Endodermal cell (in vitro differentiated cells): Measurements from ENCODE around the gene QSOX2. TPM values are rescaled to one million over a fixed set of nuclear protein-coding genes. Genes with fewer than 3 reads are reported as not detected.

Experiments used
- DNase-seq: peaks from one replicate; pipeline ENCODE4 v3.0.0-alpha.2; 2017
- H3K27ac ChIP-seq: 2 replicates; pipeline ENCODE4 v1.5.1; 2013; ENCODE audit warnings: mild to moderate bottlenecking, low read depth, low read length, moderate library complexity
- H3K27me3 ChIP-seq: 2 replicates; pipeline ENCODE4 v1.6.1; 2013; ENCODE audit warnings: mild to moderate bottlenecking, low read length, moderate library complexity; ENCODE audit not compliant: insufficient read depth, control insufficient read depth, poor library complexity, severe bottlenecking
- H3K36me3 ChIP-seq: 2 replicates; pipeline ENCODE4 v1.7.0; 2013; ENCODE audit warnings: mild to moderate bottlenecking, low read length, moderate library complexity; ENCODE audit not compliant: control insufficient read depth, insufficient read depth
- H3K4me1 ChIP-seq: one replicate; pipeline ENCODE4 v1.7.0; 2013; ENCODE audit warnings: low read length; ENCODE audit not compliant: control insufficient read depth, insufficient read depth
- H3K4me3 ChIP-seq: 2 replicates; pipeline ENCODE4 v1.5.1; 2013; ENCODE audit warnings: mild to moderate bottlenecking, low read length, moderate library complexity
- H3K9ac ChIP-seq: 2 replicates; pipeline ENCODE4 v1.6.1; 2013; ENCODE audit warnings: mild to moderate bottlenecking, low read length, moderate library complexity; ENCODE audit not compliant: poor library complexity, severe bottlenecking; ENCODE audit errors: extremely low read depth
- H3K9me3 ChIP-seq: 2 replicates; pipeline ENCODE4 v1.6.1; 2013; ENCODE audit warnings: mild to moderate bottlenecking, low read length, moderate library complexity; ENCODE audit not compliant: control insufficient read depth
- H3K27ac Mint-ChIP-seq: 2 replicates; pipeline ENCODE4 v1.8.0; 2020; ENCODE audit warnings: mixed read lengths
- H3K27me3 Mint-ChIP-seq: 2 replicates; pipeline ENCODE4 v1.8.0; 2021; ENCODE audit warnings: mild to moderate bottlenecking, mixed read lengths; ENCODE audit not compliant: insufficient read depth
- H3K36me3 Mint-ChIP-seq: 2 replicates; pipeline ENCODE4 v1.8.0; 2020; ENCODE audit warnings: low read depth, mixed read lengths
- H3K4me1 Mint-ChIP-seq: 2 replicates; pipeline ENCODE4 v1.8.0; 2020; ENCODE audit warnings: mixed read lengths
- H3K4me3 Mint-ChIP-seq: 2 replicates; pipeline ENCODE4 v1.8.0; 2020; ENCODE audit warnings: mild to moderate bottlenecking, moderate library complexity, mixed read lengths
- H3K9me3 Mint-ChIP-seq: 2 replicates; pipeline ENCODE4 v1.8.0; 2020; ENCODE audit warnings: mild to moderate bottlenecking, mixed read lengths
- CTCF ChIP-seq: fragments of 200-600 bp; sonication (generic); conservative IDR thresholded peaks from 2 replicates; pipeline ENCODE4 v1.5.0; 2021; ENCODE audit warnings: antibody characterized with exemption, mild to moderate bottlenecking
- WGBS, 2 experiments: methylation state at CpG; one replicate each; pipeline versions ENCODE4 v1.1.5 to v1.1.7; 2013; ENCODE audit warnings: missing lambda C conversion rate in 2 of 2, mixed read lengths in 1 of 2; ENCODE audit not compliant: insufficient coverage in 1 of 2, insufficient read length in 1 of 2; 5-methylcytosine and 5-hydroxymethylcytosine counted together
- total RNA-seq, 2 donors: library from RNA; stranded (reverse); fragmentation: NEBNext Ultra II Directional in 1 of 2; extraction: Animal tissue kit (Norgen Biotek cat#: 25700) in 1 of 2; gene quantifications; 2 replicates in 1 of 2; 3 replicates in 1 of 2; pipeline ENCODE4 v1.2.1, GENCODE V29; 2021

QSOX2 gene
- total RNA-seq, 2 donors from 2014 or later = 22.0 to 26.3 TPM

- 92 to 96% methylated on average over 12 to 14 of the region's 14 CpGs for WGBS, 2 experiments
- peaks cover 22% of the 10 kb centered on the region for H3K36me3 Mint-ChIP-seq
- TF ChIP-seq CTCF = no peak
These were observed 11.7 kb downstream of the QSOX2 start for GRCh38 chr9:136233868-136234267.

GRCh38 chr9:136233411-136233810 is 12.2 kb downstream of the QSOX2 start:
- Histone ChIP-seq H3K9me3 (no peaks in the 10 kb centered on the region), H3K9ac (no peak overlapping the region), H3K36me3 (no peaks in the 10 kb centered on the region), H3K4me1 (no peaks in the 10 kb centered on the region), H3K27ac (no peak overlapping the region), H3K27me3 (no peaks in the 10 kb centered on the region), H3K4me3 (no peak overlapping the region)
- WGBS, 2 experiments = 93 to 96% methylated on average over 15 of the region's 15 CpGs
- Mint-ChIP-seq H3K4me1 (no peaks in the 10 kb centered on the region), H3K4me3 (no peak overlapping the region), H3K9me3 (no peaks in the 10 kb centered on the region), H3K27me3 (no peaks in the 10 kb centered on the region), H3K27ac (peak overlapping the region; percentile 26), H3K36me3 (peaks cover 22% of the 10 kb centered on the region)
- no peak for TF ChIP-seq CTCF
- no peak for DNase-seq

More at GRCh38 chr9:136233868-136234267, 11.7 kb downstream of the QSOX2 start:
- Mint-ChIP-seq H3K9me3 (no peaks in the 10 kb centered on the region), H3K4me3 (no peak overlapping the region), H3K27ac (peak overlapping the region; percentile 26), H3K27me3 (no peaks in the 10 kb centered on the region), H3K4me1 (no peaks in the 10 kb centered on the region)
- no peaks in the 10 kb centered on the region for H3K36me3 ChIP-seq
- no peak overlapping the region for H3K9ac ChIP-seq
- no peaks in the 10 kb centered on the region for H3K4me1 ChIP-seq
- no peak overlapping the region for H3K4me3 ChIP-seq
- no peaks in the 10 kb centered on the region for H3K9me3 ChIP-seq
- H3K27me3 ChIP-seq = no peaks in the 10 kb centered on the region
- no peak for DNase-seq
- H3K27ac ChIP-seq = no peak overlapping the region

GRCh38 chr9:136232969-136233368 is 12.6 kb downstream of the QSOX2 start:
- H3K27ac Mint-ChIP-seq = peak overlapping the region; percentile 26
- no peaks in the 10 kb centered on the region for H3K27me3 Mint-ChIP-seq
- 93% methylated on average over 10 of the region's 10 CpGs for WGBS, 2 experiments
- H3K27me3 ChIP-seq = no peaks in the 10 kb centered on the region
- H3K4me1 Mint-ChIP-seq = no peaks in the 10 kb centered on the region
- no peak overlapping the region for H3K9ac ChIP-seq
- H3K36me3 Mint-ChIP-seq = peaks cover 22% of the 10 kb centered on the region
- H3K4me3 ChIP-seq = no peak overlapping the region
- H3K9me3 Mint-ChIP-seq = no peaks in the 10 kb centered on the region
- no peaks in the 10 kb centered on the region for H3K4me1 ChIP-seq
- no peaks in the 10 kb centered on the region for H3K36me3 ChIP-seq
- DNase-seq = no peak
- no peaks in the 10 kb centered on the region for H3K9me3 ChIP-seq
- H3K27ac ChIP-seq = no peak overlapping the region
- TF ChIP-seq CTCF = no peak
- no peak overlapping the region for H3K4me3 Mint-ChIP-seq
